GM18520 (cell line): ENCODE results near the gene PTPRN.
"Not testable (repeated sequence)": the region's sequence is repeated elsewhere in the genome, so short reads cannot be mapped to it uniquely, and the experiment has no call there.

Experiments used
- ATAC-seq: cut with Tn5 transposase; IDR thresholded peaks from one replicate; pipeline ENCODE4 v1.9.1; 2021; ENCODE audit not compliant: unreplicated experiment

The PTPRN gene

GRCh38 chr2:219271021-219271420 is 38.2 kb downstream of the PTPRN start:
- no peak for ATAC-seq

GRCh38 chr2:219270055-219270372 is 39.2 kb downstream of the PTPRN start:
- no peak for ATAC-seq

- ATAC-seq: no peak
Measured at GRCh38 chr2:219269362-219270054, 39.7 kb downstream of the PTPRN start.

- ATAC-seq: no peak
Measured at GRCh38 chr2:219268294-219268693, 40.9 kb downstream of the PTPRN start.

- no peak for ATAC-seq
Measured at GRCh38 chr2:219266886-219267285, 42.3 kb downstream of the PTPRN start.

- ATAC-seq: no peak
Measured at GRCh38 chr2:219266232-219266631, 43.0 kb downstream of the PTPRN start.

- ATAC-seq: no peak
Measured at GRCh38 chr2:219261024-219261855, 48.0 kb downstream of the PTPRN start.

GRCh38 chr2:219258942-219259341 is 50.3 kb downstream of the PTPRN start:
- not testable (repeated sequence) for ATAC-seq

- ATAC-seq: peak; percentile 16
Measured at GRCh38 chr2:219254590-219255201, 54.5 kb downstream of the PTPRN start.

- ATAC-seq: peak; percentile 37
Measured at GRCh38 chr2:219253753-219254589, 55.2 kb downstream of the PTPRN start, which contains the start of gene TUBA4A. Gene TUBA4A, minus strand, starts transcription at chr2:219253918. Its CDS starts 60 bp downstream, at chr2:219253858.

- no peak for ATAC-seq
Measured at GRCh38 chr2:219252900-219253752, 56.1 kb downstream of the PTPRN start, which contains the start of gene TUBA4B. Gene TUBA4B, plus strand, starts transcription at chr2:219253243. Its CDS starts 165 bp downstream, at chr2:219253408.

GRCh38 chr2:219252570-219252899 is 56.7 kb downstream of the PTPRN start:
- ATAC-seq: no peak

- ATAC-seq: no peak
Measured at GRCh38 chr2:219252084-219252483, 57.1 kb downstream of the PTPRN start.

GRCh38 chr2:219251656-219252055 is 57.5 kb downstream of the PTPRN start:
- ATAC-seq: no peak

GRCh38 chr2:219250049-219250781 is 59.0 kb downstream of the PTPRN start:
- no peak for ATAC-seq

GRCh38 chr2:219249203-219249980 is 59.8 kb downstream of the PTPRN start:
- peak; percentile 25 for ATAC-seq

- ATAC-seq: no peak
Measured at GRCh38 chr2:219248845-219249202, 60.4 kb downstream of the PTPRN start.
